ENCODE results near the gene ITGB1BP2.

DNA sequence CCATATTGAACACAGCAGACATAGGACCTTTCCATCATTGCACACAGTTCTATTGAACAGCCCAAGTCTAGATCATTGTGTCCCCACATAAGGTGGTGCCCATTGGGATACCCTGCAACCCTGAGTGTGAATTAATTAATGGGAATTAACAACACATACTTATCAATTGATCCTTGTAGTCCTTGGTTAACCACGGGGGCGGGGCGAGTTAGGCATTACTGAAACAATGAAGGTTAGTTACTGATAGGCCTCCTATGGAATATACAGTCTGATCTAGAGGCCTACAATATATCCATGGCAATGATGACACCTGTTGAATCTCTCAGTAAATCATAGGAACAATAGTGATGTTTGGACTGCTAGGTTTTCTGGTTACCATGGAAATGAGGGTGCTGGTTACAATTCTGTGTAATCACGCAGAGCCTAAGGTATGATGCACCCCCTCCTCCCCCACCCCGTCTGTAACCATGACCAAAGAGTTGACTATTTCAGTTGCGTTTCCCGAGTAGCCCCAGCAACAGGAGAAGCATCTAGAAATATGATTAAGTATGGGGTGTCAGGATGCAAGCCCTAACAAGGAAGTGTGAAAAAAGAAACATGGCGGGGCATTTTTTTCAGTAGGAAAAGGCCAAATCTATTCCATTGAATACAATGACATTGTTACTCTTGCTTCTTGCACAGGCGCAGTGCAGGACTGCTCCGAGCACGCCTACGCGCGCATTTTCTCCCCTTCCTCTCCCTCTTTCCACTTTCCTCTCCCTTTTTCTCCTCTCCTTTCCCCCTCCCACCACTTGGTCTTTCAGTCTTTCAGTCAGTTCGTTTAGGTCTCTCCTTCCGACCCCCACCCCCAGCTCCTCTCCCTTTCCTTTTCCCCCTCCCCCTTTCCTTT is 18.8 kb upstream of the ITGB1BP2 start:
- TF ChIP-seq, protein P1, sequence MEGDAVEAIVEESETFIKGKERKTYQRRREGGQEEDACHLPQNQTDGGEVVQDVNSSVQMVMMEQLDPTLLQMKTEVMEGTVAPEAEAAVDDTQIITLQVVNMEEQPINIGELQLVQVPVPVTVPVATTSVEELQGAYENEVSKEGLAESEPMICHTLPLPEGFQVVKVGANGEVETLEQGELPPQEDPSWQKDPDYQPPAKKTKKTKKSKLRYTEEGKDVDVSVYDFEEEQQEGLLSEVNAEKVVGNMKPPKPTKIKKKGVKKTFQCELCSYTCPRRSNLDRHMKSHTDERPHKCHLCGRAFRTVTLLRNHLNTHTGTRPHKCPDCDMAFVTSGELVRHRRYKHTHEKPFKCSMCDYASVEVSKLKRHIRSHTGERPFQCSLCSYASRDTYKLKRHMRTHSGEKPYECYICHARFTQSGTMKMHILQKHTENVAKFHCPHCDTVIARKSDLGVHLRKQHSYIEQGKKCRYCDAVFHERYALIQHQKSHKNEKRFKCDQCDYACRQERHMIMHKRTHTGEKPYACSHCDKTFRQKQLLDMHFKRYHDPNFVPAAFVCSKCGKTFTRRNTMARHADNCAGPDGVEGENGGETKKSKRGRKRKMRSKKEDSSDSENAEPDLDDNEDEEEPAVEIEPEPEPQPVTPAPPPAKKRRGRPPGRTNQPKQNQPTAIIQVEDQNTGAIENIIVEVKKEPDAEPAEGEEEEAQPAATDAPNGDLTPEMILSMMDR (IDR thresholded peaks at IDR 0.05) = no peak
- no peak for TF ChIP-seq POLR2A (IDR thresholded peaks at IDR 0.05)

All from tibial nerve (tissue), 3 donors.